T-helper 1 cell treated with Interleukin-12 subunit alpha and Interleukin-12 subunit beta and Interleukin-4 antibody, amounts not matched to agents 30 μg/mL and 1 μg/mL, for 36 hours (primary cell): Measurements from ENCODE around the gene SLC29A4.
"Not testable (repeated sequence)": the region's sequence is repeated elsewhere in the genome, so short reads cannot be mapped to it uniquely, and the experiment has no call there.

ENCODE experiments used
- H3K27ac Mint-ChIP-seq: one replicate; pipeline ENCODE4 v1.8.0; 2021; ENCODE audit warnings: mild to moderate bottlenecking, mixed read lengths
- H3K27me3 Mint-ChIP-seq: one replicate; pipeline ENCODE4 v1.8.0; 2021; ENCODE audit warnings: low read depth, mixed read lengths
- H3K36me3 Mint-ChIP-seq: one replicate; pipeline ENCODE4 v1.8.0; 2021; ENCODE audit warnings: low read depth, mixed read lengths
- H3K4me1 Mint-ChIP-seq: one replicate; pipeline ENCODE4 v1.8.0; 2021; ENCODE audit warnings: low read depth, mixed read lengths
- H3K4me3 Mint-ChIP-seq: one replicate; pipeline ENCODE4 v1.8.0; 2021; ENCODE audit warnings: mild to moderate bottlenecking, moderate library complexity, mixed read lengths
- H3K9me3 Mint-ChIP-seq: one replicate; pipeline ENCODE4 v1.8.0; 2021; ENCODE audit warnings: mixed read lengths

Gene SLC29A4

DNA sequence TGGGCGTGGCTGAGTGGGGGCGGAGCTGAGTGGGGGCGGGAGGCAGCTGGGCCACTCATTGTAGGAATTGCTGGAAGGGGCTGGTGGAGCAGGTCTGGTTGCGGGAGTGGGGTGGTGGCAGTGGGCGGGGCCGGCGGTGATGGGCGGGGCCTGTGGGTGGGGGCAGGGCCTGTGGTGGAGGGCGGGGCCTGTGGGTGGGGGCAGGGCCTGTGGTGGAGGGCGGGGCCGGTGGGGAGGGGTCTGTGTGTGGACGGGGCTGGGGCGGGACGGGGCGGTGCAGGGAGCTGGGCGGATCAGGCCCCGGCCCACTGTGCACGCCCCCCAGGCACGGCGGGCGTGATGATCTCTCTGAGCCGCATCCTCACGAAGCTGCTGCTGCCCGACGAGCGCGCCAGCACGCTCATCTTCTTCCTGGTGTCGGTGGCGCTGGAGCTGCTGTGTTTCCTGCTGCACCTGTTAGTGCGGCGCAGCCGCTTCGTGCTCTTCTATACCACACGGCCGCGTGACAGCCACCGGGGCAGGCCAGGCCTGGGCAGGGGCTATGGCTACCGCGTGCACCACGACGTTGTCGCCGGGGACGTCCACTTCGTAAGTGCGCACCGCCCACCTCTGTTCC is 14.0 kb downstream of the SLC29A4 start:
- Mint-ChIP-seq H3K4me1 (peaks cover 7% of the 10 kb centered on the region), H3K27me3 (peaks cover 17% of the 10 kb centered on the region), H3K27ac (peak overlapping the region; percentile 63), H3K36me3 (no peaks in the 10 kb centered on the region), H3K4me3 (peak overlapping the region; percentile 79), H3K9me3 (peaks cover 9% of the 10 kb centered on the region)

DNA sequence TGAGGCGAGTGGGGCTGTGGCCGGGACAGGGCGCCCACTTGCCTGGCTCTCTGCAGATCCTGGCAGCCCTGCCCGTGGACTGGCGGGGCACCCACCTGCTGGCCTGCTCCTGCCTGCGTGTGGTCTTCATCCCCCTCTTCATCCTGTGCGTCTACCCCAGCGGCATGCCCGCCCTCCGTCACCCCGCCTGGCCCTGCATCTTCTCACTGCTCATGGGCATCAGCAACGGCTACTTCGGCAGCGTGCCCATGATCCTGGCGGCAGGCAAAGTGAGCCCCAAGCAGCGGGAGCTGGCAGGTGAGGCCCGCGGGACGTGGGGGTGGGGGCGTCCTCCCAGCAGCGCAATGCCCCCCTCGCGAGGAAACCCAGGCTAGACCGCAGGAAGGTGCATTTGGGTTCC is 17.6 kb downstream of the SLC29A4 start:
- Mint-ChIP-seq H3K9me3 (no peaks in the 10 kb centered on the region), H3K36me3 (no peaks in the 10 kb centered on the region), H3K27me3 (peaks cover 13% of the 10 kb centered on the region), H3K4me1 (peaks cover 7% of the 10 kb centered on the region), H3K27ac (no peak overlapping the region), H3K4me3 (no peak overlapping the region)

DNA sequence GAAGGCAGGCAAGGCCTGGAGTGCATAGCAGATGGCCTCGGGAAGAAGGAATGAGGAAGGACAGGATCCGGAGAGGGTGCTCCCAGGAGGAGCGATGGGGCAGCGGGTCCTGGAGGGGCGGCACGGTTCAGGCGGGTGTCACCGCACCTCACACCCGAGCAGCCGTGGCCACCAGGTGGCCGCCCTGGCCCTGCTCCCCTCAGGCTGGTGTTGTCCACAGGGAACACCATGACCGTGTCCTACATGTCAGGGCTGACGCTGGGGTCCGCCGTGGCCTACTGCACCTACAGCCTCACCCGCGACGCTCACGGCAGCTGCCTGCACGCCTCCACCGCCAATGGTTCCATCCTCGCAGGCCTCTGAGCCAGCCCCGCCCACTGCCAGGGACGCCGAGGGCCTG is 19.8 kb downstream of the SLC29A4 start:
- Mint-ChIP-seq H3K36me3 (peaks cover 2% of the 10 kb centered on the region), H3K9me3 (no peaks in the 10 kb centered on the region), H3K27me3 (no peaks in the 10 kb centered on the region), H3K4me3 (no peak overlapping the region), H3K4me1 (no peaks in the 10 kb centered on the region), H3K27ac (no peak overlapping the region)

DNA sequence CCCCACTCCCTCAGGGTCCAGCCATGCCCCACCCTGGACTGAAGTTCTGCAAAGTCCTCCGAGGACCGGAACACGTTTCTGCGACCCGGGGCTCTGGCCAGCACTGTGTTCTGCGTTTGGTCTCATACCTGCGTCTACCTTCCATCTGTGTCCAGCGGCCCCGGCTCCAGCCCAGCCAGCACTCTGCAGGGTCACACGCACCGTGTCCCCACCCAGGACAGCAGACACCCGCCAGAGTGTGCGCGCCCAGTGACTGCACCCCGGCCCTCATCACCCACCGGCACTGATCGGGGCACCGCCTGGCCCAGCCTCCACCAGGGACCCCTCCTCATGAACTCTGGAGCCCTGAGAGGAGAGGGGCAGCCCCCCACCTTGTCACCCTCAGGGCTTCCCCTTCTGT is 20.3 kb downstream of the SLC29A4 start:
- Mint-ChIP-seq H3K36me3 (peaks cover 2% of the 10 kb centered on the region), H3K27ac (no peak overlapping the region), H3K9me3 (no peaks in the 10 kb centered on the region), H3K27me3 (no peaks in the 10 kb centered on the region), H3K4me3 (no peak overlapping the region), H3K4me1 (no peaks in the 10 kb centered on the region)

DNA sequence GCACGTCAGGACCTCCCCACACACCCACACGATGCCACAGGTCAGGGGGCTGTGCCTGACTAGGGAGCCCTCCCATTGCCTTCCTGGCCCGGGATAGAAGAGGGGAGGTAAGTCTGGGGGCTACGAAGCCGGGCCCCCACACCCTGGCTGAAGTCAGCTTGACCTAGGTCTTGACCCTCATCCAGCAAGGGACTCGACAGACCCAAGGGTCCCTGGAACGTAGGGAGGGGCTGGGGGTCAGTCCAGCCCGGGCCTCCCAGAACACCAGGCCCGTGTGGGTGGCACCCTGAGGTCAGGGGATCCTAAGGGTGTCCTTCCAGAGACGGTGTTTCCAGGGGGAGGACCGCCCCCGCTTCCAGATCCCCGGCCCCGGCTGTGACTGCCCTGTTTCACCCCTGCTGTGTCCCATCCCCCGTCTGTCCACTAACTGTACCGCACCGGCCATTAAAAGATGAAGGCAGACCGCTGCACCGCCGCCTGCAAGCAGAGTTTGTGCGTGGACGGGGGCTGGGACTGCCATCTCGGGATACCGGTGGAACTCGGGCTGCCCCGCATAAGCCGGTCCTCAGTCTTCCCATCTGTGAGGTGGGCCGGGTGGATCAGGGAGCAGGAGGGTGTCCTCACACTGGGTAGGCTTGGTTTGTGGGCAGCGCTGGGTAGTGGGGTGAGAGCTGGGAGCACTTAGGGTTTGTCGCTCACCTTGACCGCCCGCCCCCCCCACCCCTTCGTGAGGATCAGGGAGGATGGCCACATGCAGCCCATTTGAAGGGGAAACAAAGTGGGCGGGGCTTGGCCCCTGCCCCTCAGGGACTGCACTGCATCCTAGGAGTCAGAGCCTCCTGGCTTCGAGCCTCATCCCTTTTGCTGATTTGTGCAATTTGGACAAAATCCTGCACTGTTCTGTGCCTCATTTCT is 21.1 kb downstream of the SLC29A4 start:
- Mint-ChIP-seq H3K27ac (no peak overlapping the region), H3K4me3 (no peak overlapping the region)

DNA sequence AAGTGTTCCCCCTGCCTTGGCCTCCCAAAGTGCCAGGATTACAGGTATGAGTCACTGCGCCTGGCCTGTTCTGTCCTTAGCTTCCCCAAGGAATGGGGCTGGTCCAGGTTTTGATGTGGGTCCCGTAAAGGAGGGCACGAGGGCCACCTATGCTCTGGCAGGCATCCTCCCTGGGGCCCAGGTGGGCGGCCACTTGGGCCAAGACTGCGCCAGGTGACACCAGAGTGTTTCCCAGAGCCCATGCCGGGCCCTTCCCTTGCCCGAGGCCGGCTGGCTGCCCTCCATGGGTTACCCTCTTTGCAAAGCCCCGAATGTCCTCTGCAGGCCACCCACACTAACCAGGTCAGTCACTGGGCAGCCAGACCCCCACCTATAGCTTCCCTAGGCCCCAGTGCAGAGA is 22.3 kb downstream of the SLC29A4 start:
- H3K9me3 Mint-ChIP-seq, H3K4me3 Mint-ChIP-seq: not testable (repeated sequence)

More for the DNA sequence above, 21.1 kb downstream of the SLC29A4 start:
- Mint-ChIP-seq H3K27me3 (no peaks in the 10 kb centered on the region), H3K9me3 (no peaks in the 10 kb centered on the region), H3K4me1 (no peaks in the 10 kb centered on the region), H3K36me3 (peaks cover 6% of the 10 kb centered on the region)

DNA sequence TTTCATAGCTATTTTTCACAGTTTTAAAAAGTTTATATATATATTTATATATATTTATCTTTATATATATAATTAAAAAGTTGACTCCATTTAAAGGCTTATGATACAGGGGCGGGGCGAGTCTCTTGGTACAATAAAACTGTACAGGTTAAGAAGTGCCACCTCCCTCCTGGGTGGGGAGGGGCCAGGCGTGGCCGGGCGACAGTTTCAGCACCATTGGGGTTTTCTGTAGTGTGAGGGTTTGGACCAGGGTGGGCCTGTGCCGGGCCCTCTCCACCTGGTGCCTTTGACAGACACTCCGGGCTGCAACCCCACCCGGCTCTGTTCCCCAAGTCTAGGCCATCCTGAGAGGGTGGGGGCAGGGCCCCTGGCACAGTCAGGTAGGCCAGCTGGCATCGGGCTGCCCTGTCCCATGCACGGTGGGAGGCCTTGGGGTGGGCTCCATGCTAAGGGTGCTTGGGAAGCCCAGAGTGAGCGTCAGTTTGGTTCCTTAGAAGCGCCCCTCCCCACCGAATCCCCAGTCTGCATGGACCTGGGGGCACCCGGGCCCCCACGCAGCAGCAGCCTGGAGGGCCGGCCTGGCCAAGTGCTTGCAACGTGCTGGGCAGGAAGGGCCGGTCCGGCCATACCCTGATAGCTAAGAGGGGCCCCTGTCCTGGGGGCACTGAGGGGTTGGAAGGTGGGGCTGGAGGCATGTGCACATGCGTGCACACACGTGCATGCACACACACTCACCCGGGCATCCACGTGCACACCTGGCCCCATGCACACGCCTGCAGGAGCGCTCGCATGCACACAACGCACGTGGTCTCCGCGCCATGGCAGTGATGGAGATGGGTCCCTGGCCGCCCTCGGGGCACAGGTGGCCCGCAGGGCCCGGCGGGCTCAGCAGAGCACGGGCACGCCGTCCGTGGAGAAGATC is 24.7 kb downstream of the SLC29A4 start:
- peaks cover 13% of the 10 kb centered on the region for H3K36me3 Mint-ChIP-seq
- not testable (repeated sequence) for H3K4me3 Mint-ChIP-seq, H3K4me1 Mint-ChIP-seq, H3K9me3 Mint-ChIP-seq, H3K27me3 Mint-ChIP-seq, H3K27ac Mint-ChIP-seq

More for the DNA sequence above, 22.3 kb downstream of the SLC29A4 start:
- not testable (repeated sequence) for H3K27ac Mint-ChIP-seq, H3K27me3 Mint-ChIP-seq, H3K36me3 Mint-ChIP-seq, H3K4me1 Mint-ChIP-seq

DNA sequence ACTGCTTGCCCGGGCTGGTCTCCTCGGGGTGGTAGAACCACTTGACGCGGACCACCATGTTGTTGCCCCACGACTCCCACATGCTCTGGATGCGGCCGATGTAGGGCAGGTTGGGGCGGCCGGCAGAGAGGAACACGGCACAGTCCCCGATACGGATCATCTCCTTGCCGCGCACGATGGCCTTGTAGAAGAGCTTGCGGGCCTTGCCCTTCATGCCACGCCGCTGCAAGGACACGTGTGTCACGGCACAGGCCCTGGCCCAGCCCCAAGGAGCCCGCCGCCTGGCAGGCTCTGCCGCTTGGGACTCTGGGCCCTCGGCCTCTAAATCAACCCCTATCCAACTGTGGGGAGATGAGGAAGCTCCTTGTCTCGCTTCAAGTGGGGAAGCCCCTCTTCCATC is 26.4 kb downstream of the SLC29A4 start:
- H3K36me3 Mint-ChIP-seq, result peaks cover 13% of the 10 kb centered on the region

DNA sequence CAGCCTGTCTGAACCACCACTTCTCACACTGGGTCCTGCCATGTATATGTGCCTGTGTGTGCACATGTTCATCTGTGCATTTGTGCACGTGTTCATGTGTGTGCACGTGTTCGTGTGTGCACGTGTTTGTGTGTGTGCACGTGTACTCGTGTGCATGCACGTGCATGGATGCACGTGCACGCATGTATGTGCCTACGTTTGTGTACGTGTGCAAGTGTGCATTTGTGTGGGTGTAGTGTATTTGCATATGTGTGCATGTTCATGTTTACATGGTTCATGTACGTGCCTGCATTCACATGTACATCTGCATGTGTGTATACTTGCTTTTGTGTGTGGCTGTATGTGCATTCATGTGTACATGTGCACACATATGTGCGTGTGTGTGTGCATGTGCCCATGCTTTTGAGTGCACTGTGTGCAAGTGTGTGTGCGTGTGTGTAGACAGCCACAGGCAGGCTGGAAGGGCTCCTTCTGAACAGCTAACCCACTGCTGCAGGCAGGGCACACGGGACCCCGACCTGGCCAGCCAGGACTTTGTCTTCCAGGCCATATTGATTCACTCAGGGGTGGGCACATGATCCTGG is 28.2 kb downstream of the SLC29A4 start:
- Mint-ChIP-seq H3K4me1 (no peaks in the 10 kb centered on the region), H3K4me3 (no peak overlapping the region), H3K27me3 (no peaks in the 10 kb centered on the region), H3K27ac (no peak overlapping the region), H3K9me3 (no peaks in the 10 kb centered on the region), H3K36me3 (peaks cover 17% of the 10 kb centered on the region)

More for the DNA sequence above, 26.4 kb downstream of the SLC29A4 start:
- H3K27ac Mint-ChIP-seq, result no peak overlapping the region
- H3K27me3 Mint-ChIP-seq, result no peaks in the 10 kb centered on the region
- H3K4me3 Mint-ChIP-seq, result no peak overlapping the region
- no peaks in the 10 kb centered on the region for H3K9me3 Mint-ChIP-seq
- H3K4me1 Mint-ChIP-seq, result no peaks in the 10 kb centered on the region

DNA sequence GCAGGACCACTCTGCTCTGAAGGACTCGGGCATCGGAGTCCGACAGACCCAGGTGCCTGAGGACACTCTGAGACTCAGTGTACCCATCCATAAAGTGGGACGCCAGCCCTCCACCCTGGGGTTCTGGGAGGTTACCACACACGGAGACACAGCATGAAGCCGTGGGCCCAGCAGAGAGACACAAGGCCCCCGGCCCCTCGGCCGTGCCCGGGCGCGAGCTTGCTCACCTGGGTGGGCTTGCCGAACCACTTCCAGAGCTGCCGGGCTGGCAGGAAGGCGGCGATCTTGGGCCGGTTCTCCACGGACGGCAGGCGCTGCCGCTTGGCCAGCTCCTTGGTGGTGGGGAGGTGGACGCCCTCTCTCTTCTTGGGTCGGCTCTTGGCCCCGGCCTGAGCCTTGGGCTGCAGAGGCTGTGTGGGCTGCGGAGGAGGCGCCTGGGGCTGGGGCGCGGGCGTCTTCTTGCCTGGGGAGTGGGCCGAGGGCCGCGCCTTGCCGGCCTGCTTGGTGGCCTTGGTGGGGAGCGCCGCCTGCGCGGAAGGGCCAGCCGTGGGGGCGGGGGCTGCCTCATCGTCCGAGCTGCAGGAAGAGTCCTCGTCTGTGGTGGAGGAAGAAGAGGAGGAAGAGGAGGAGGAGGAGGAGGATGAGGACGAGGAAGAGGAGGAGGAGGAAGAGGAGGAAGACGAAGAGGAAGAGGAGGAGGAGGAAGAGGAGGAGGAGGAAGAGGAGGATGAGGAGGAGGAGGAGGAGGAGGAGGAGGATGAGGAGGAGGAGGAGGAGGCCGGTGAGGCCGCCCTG is 29.7 kb downstream of the SLC29A4 start:
- not testable (repeated sequence) for H3K27ac Mint-ChIP-seq, H3K27me3 Mint-ChIP-seq, H3K9me3 Mint-ChIP-seq, H3K4me3 Mint-ChIP-seq, H3K4me1 Mint-ChIP-seq
- H3K36me3 Mint-ChIP-seq, result peaks cover 21% of the 10 kb centered on the region

DNA sequence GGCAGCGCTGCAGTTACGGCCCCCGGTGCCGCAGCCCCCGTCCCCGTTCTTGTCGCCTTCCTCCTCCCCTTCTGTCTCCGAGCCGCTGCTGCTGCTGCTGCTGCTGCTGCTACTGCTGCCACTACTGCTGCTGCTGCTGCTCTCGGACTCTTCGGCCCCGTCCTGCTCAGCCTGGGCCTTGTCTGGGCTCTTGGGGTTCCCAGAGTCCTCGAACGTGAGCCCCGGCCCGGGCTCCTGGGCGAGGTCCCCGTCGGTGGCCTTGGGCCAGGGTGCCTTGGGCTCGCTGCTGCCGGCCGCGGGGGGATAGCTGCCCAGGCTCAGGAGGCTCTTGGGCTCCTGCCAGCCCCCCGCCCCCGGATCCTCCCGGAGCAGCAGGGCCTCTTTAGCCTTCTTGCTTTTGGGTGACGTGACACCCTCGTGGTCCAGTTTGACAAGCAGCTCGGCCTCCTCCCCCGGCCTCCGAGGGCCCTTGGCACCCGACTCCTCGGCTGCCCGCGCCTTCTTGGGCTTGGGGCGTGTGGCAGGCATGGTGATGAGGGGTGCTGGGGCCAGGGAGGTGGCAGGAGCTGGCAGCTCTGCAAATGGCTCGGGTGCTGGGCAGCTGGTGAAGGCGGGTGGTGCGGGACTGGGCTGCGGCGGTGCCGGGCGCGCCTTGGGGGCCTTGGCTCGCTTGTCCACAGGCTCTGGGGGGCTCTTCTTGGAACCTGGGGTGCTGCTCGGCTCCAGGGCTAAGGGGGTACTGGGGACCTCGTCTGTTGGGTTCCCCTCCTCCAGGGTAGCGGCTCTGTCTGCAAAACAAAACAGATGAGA is 30.5 kb downstream of the SLC29A4 start:
- H3K4me1 Mint-ChIP-seq, H3K9me3 Mint-ChIP-seq, H3K27ac Mint-ChIP-seq, H3K4me3 Mint-ChIP-seq, H3K27me3 Mint-ChIP-seq: not testable (repeated sequence)
- H3K36me3 Mint-ChIP-seq, result peaks cover 24% of the 10 kb centered on the region

DNA sequence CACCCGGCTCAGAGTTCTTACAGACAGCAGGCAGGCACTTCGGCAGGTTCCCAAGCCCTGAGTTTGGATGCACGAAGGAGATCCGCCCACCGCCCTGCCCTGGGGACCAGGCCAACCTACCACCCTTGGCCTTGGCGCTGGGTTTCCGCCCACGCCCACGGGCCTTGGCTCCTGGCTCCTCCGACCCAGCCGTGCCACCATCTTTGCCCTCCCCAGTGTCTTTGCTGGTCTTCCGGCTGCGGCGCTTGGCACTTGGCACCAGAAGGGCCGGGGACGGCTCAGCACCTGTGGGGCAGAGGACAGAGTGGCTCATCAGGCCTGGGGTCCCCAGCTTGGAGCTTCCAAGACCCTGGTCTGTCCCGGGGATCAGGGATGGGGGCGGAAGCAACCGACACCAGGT is 32.1 kb downstream of the SLC29A4 start:
- Mint-ChIP-seq H3K27me3 (no peaks in the 10 kb centered on the region), H3K9me3 (peaks cover 19% of the 10 kb centered on the region), H3K36me3 (peaks cover 36% of the 10 kb centered on the region), H3K27ac (no peak overlapping the region), H3K4me1 (no peaks in the 10 kb centered on the region), H3K4me3 (no peak overlapping the region)

DNA sequence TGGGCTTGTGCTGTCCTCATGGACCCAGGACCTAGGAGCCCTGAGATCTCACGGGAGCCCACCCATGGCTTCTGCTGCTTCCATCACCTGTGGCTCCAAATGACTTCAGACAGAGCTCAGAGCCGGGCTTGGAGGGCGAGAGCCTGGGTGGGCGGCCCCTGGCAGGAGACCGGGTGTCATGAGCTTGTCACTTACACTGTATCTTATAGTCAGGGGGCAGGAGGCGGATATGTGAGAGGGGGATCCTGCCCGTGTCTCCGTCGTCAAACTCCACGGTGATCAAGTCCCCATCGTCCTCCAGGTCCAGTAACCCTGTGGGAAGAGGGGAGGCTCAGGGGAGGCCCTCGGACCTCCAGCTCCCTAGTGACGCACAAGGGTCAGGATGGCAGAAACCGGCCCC is 33.0 kb downstream of the SLC29A4 start:
- Mint-ChIP-seq H3K36me3 (peaks cover 41% of the 10 kb centered on the region), H3K4me1 (no peaks in the 10 kb centered on the region), H3K27me3 (no peaks in the 10 kb centered on the region), H3K4me3 (no peak overlapping the region), H3K27ac (no peak overlapping the region), H3K9me3 (peaks cover 22% of the 10 kb centered on the region)
